ENCODE results near the gene GRM8.
"Not testable (repeated sequence)": the region's sequence is repeated elsewhere in the genome, so short reads cannot be mapped to it uniquely, and the experiment has no call there.

The GRM8 gene

GRCh38 chr7:126700807-126701604, 551.7 kb downstream of the GRM8 start:
- DNase-seq, result no peak

- DNase-seq, result no peak
Observed at GRCh38 chr7:126699707-126700106, 553.0 kb downstream of the GRM8 start.

- DNase-seq, result no peak
Observed at GRCh38 chr7:126698909-126699308, 553.8 kb downstream of the GRM8 start.

GRCh38 chr7:126698446-126698845, 554.3 kb downstream of the GRM8 start:
- DNase-seq, result no peak

- no peak for DNase-seq
Observed at GRCh38 chr7:126696256-126697038, 556.3 kb downstream of the GRM8 start.

- no peak for DNase-seq
Observed at GRCh38 chr7:126690848-126691751, 561.6 kb downstream of the GRM8 start.

GRCh38 chr7:126690104-126690503, 562.6 kb downstream of the GRM8 start:
- no peak for DNase-seq

GRCh38 chr7:126689037-126689436, 563.7 kb downstream of the GRM8 start:
- DNase-seq, result no peak

- no peak for DNase-seq
Observed at GRCh38 chr7:126686474-126686873, 566.3 kb downstream of the GRM8 start.

GRCh38 chr7:126685596-126685995, 567.1 kb downstream of the GRM8 start:
- DNase-seq, result no peak

GRCh38 chr7:126685018-126685573, 567.6 kb downstream of the GRM8 start:
- DNase-seq, result no peak

GRCh38 chr7:126682176-126682575, 570.6 kb downstream of the GRM8 start:
- no peak for DNase-seq

- not testable (repeated sequence) for DNase-seq
Observed at GRCh38 chr7:126668762-126669161, 584.0 kb downstream of the GRM8 start.

- DNase-seq, result no peak
Observed at GRCh38 chr7:126668367-126668752, 584.4 kb downstream of the GRM8 start.

GRCh38 chr7:126667742-126668366, 584.9 kb downstream of the GRM8 start:
- DNase-seq, result no peak

GRCh38 chr7:126662856-126663255, 589.9 kb downstream of the GRM8 start:
- DNase-seq, result no peak

- no peak for DNase-seq
Observed at GRCh38 chr7:126659124-126659523, 593.6 kb downstream of the GRM8 start.

GRCh38 chr7:126658684-126659083, 594.1 kb downstream of the GRM8 start:
- no peak for DNase-seq

- no peak for DNase-seq
Observed at GRCh38 chr7:126657599-126658358, 595.0 kb downstream of the GRM8 start.

- DNase-seq, result no peak
Observed at GRCh38 chr7:126657137-126657536, 595.6 kb downstream of the GRM8 start.

GRCh38 chr7:126656165-126656564, 596.6 kb downstream of the GRM8 start:
- no peak for DNase-seq

- DNase-seq, result no peak
Observed at GRCh38 chr7:126637538-126637937, 615.2 kb downstream of the GRM8 start.
